ENCODE results near the gene CAB39L. TPM values are rescaled to one million over a fixed set of nuclear protein-coding genes. Genes with fewer than 3 reads are reported as not detected.
A peak's percentile ranks its signal among the peaks of the same experiment; 100 is the strongest.

CAB39L gene
- total and polyA plus RNA-seq, 11 donors, result 5.9 to 27.4 (median 16.2) TPM

DNA sequence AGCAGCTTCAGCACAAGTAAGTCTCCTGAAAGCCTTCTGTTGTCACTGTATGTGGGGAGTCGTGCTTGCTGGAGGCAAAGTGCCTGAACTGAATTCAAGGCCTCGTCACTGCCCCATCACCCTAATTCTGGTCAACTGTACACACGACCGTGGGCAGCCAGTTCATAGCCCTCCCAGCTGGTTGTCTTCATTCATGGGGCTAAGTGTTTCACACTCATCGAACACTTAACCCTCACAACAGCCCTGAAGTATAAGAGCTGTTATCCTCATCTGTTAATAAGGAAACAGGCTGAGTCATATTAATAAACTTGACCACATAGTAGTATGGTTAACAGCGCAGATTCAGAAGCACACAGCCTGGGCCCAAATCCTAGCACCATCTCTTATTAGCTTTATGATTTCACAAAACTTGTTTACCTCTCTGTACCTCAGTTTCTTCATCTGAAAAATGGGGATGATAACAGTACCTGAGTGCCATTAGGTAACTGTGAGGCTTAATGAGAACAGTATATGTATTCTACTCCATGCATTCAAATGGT lies 129.5 kb downstream of the CAB39L start:
- ATAC-seq, result peak; percentile 5 to 55 (median 8)
- H3K9me3 ChIP-seq, result no peaks in the 10 kb centered on the region
- DNase-seq, result no peak
- no peaks in the 10 kb centered on the region for H3K27me3 ChIP-seq
- WGBS, 4 donors, result 74 to 79% (median 77%) methylated on average over 6 of the region's 6 CpGs
- TF ChIP-seq CTCF (IDR thresholded peaks at IDR 0.05) (no peak), POLR2A (IDR thresholded peaks at IDR 0.05) (no peak)
- peaks cover 0 to 21% (median 0%) of the 10 kb centered on the region in 9 donors for H3K36me3 ChIP-seq
- intact Hi-C loops (cut with DNase I), result loop anchor here in 1 of 10 donors (10.0 kb wide), 1 partner anchor 110 kb away; no protein-coding TSS in a partner anchor
- peak overlapping the region in 11 of 12 donors; percentile 9 to 76 (median 64) for H3K27ac ChIP-seq
- peaks cover 0 to 15% (median 5%) of the 10 kb centered on the region in 12 donors for H3K4me1 ChIP-seq
- H3K4me3 ChIP-seq, result no peak overlapping the region

- no peak for ATAC-seq
- H3K27ac ChIP-seq, result no peak overlapping the region
- peaks cover 0 to 16% (median 0%) of the 10 kb centered on the region in 9 donors for H3K36me3 ChIP-seq
- H3K9me3 ChIP-seq, result no peaks in the 10 kb centered on the region
- H3K4me1 ChIP-seq, result peaks cover 0 to 34% (median 21%) of the 10 kb centered on the region in 12 donors
- WGBS, 4 donors, result 94 to 97% (median 95%) methylated on average over 6 of the region's 6 CpGs
- TF ChIP-seq CTCF (IDR thresholded peaks at IDR 0.05), result no peak
- no peak for TF ChIP-seq POLR2A (IDR thresholded peaks at IDR 0.05)
- intact Hi-C loops (cut with DNase I), result loop anchor here in 1 of 10 donors (10.0 kb wide), 1 partner anchor 113 kb away; no protein-coding TSS in a partner anchor
- H3K27me3 ChIP-seq, result no peaks in the 10 kb centered on the region
- no peak for DNase-seq
- H3K4me3 ChIP-seq, result no peak overlapping the region
These were observed 132.0 kb downstream of the CAB39L start for GRCh38 chr13:49311816-49312215.

DNA sequence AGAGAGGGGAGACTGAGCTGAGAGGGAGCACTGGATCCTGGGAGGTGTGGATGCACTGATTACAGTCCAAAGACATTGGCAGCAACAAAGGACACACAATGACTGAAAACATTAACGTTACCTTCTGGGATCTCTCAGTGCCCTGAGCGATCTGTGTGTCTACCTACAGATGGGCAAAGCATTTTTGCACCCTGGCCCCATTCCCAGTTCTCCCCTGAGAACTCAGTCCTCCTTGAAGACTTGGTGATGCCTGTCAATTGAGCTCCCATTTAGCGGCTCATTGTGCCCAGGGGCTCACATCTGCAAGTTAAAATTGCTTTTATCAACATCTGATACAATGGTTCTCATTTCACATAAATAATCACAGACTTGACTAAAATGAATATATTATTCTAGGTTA lies 133.6 kb downstream of the CAB39L start:
- ATAC-seq (no peak), DNase-seq (no peak)
- WGBS, 4 donors, result 83 to 94% (median 92%) methylated on average over 3 of the region's 3 CpGs
- Histone ChIP-seq H3K9me3 (no peaks in the 10 kb centered on the region), H3K4me3 (no peak overlapping the region), H3K27ac (peak overlapping the region in 5 of 12 donors; percentile 6 to 92 (median 81)), H3K4me1 (peaks cover 0 to 34% (median 21%) of the 10 kb centered on the region in 12 donors), H3K27me3 (no peaks in the 10 kb centered on the region), H3K36me3 (peaks cover 0 to 13% (median 0%) of the 10 kb centered on the region in 9 donors)
- intact Hi-C loops (cut with DNase I), result loop anchor here in 1 of 10 donors (10.0 kb wide), 1 partner anchor 115 kb away; no protein-coding TSS in a partner anchor
- TF ChIP-seq POLR2A (IDR thresholded peaks at IDR 0.05) (no peak), CTCF (IDR thresholded peaks at IDR 0.05) (no peak)

DNA sequence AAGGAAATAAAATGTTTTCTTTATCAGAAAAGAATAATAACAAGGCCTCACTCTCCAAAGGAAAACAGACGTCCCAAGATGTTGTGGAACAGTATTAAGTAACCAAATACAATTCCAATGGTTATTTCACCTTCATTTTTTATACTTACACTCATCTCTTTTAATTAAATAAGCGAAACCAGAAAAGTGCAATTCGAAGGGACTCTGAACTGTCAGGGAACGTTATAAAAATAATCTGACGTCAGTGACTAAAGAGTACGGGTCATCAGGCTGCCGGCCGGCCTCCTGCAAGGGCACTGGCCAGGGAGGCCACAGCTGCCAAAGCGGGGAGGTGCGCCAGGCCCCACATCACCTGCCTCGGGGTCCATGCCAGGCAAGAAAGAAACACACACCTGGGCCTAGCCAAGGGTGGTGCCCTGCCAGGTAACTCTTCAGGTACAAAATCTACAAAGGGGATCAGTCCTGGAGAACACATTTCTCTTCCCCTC lies 134.9 kb downstream of the CAB39L start:
- Histone ChIP-seq H3K27ac (peak overlapping the region; percentile 45 to 92 (median 76)), H3K4me1 (peaks cover under 1 to 31% (median 21%) of the 10 kb centered on the region in 12 donors), H3K4me3 (no peak overlapping the region), H3K9me3 (no peaks in the 10 kb centered on the region), H3K36me3 (peaks cover 0 to 13% (median 0%) of the 10 kb centered on the region in 9 donors), H3K27me3 (no peaks in the 10 kb centered on the region)
- DNase-seq, result peak in 1 of 5 donors; percentile 42
- intact Hi-C loops (cut with DNase I), result loop anchor here in 4 of 10 donors (5.0 to 10.0 kb wide), 3 partner anchors 126 to 536 kb away; no protein-coding TSS in a partner anchor
- no peak for TF ChIP-seq CTCF (IDR thresholded peaks at IDR 0.05)
- WGBS, 4 donors, result 68 to 74% (median 69%) methylated on average over 11 of the region's 11 CpGs
- peak in 2 of 4 donors; percentile 19 to 38 for ATAC-seq
